Lower leg skin (tissue), 4 donors: Measurements from ENCODE around the gene PLEKHA6. TPM values are rescaled to one million over a fixed set of nuclear protein-coding genes. Genes with fewer than 3 reads are reported as not detected.

Experiments
- DNase-seq, 2 donors: peaks; one replicate each; pipeline ENCODE4 v3.0.0-alpha.2; 2019; ENCODE audit warnings: low spot score in 2 of 2
- H3K4me3 ChIP-seq: fragments of 200-600 bp; sonication (generic); 2 replicates; pipeline ENCODE4 v1.5.1; 2017; ENCODE audit warnings: mild to moderate bottlenecking, low read depth; ENCODE audit not compliant: poor library complexity, severe bottlenecking
- POLR2A ChIP-seq, 2 donors: fragments of 450-650 bp; IDR thresholded peaks; one replicate each; pipeline ENCODE4 v1.6.1; 2016 to 2017; ENCODE audit warnings: antibody characterized with exemption in 2 of 2, mild to moderate bottlenecking in 1 of 2, moderate library complexity in 1 of 2
- WGBS, 2 donors: methylation state at CpG; one replicate each; pipeline ENCODE4 v1.1.5; 2018; 5-methylcytosine and 5-hydroxymethylcytosine counted together
- intact Hi-C: fragments of 100-400 bp; cut with DNase I; formaldehyde crosslinking; loops from one replicate; pipeline ENCODE4 v1.15.0; 2023; ENCODE audit warnings: low total_unique reads
- total RNA-seq, 4 donors: library from RNA; depleted of rRNA; stranded (reverse); fragments of >200 nt; gene quantifications; one replicate each; pipeline ENCODE4 v1.1.0, GENCODE V29; 2016
- TF ChIP-seq, protein P1 (sequence below), 3 donors: fragments of 450-650 bp; IDR thresholded peaks; one replicate each; pipeline ENCODE4 v1.5.1; 2016; ENCODE audit warnings: antibody characterized with exemption in 3 of 3, mild to moderate bottlenecking in 3 of 3, moderate library complexity in 2 of 3

Gene PLEKHA6
- total RNA-seq, 4 donors from 2014 or later = 1.7 to 16.4 (median 11.1) TPM

GRCh38 chr1:204299814-204300365 is 59.8 kb downstream of the PLEKHA6 start:
- TF ChIP-seq, protein P1, sequence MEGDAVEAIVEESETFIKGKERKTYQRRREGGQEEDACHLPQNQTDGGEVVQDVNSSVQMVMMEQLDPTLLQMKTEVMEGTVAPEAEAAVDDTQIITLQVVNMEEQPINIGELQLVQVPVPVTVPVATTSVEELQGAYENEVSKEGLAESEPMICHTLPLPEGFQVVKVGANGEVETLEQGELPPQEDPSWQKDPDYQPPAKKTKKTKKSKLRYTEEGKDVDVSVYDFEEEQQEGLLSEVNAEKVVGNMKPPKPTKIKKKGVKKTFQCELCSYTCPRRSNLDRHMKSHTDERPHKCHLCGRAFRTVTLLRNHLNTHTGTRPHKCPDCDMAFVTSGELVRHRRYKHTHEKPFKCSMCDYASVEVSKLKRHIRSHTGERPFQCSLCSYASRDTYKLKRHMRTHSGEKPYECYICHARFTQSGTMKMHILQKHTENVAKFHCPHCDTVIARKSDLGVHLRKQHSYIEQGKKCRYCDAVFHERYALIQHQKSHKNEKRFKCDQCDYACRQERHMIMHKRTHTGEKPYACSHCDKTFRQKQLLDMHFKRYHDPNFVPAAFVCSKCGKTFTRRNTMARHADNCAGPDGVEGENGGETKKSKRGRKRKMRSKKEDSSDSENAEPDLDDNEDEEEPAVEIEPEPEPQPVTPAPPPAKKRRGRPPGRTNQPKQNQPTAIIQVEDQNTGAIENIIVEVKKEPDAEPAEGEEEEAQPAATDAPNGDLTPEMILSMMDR (IDR thresholded peaks at IDR 0.05) = no peak
- no peak for TF ChIP-seq POLR2A (IDR thresholded peaks at IDR 0.05)
- DNase-seq = peak in 1 of 2 donors; percentile 54
- 51 to 53% methylated on average over 3 of the region's 3 CpGs for WGBS, 2 donors
- no peak overlapping the region for H3K4me3 ChIP-seq
- intact Hi-C loops = no loop called here

- H3K4me3 ChIP-seq = no peak overlapping the region
- intact Hi-C loops = no loop called here
- 40 to 64% methylated on average over 7 of the region's 7 CpGs for WGBS, 2 donors
- DNase-seq = peak in 1 of 2 donors; percentile 79
- TF ChIP-seq, protein P1 (IDR thresholded peaks at IDR 0.05) = no peak
- TF ChIP-seq POLR2A (IDR thresholded peaks at IDR 0.05) = no peak
These were observed 63.2 kb downstream of the PLEKHA6 start for GRCh38 chr1:204296431-204296988.

DNA sequence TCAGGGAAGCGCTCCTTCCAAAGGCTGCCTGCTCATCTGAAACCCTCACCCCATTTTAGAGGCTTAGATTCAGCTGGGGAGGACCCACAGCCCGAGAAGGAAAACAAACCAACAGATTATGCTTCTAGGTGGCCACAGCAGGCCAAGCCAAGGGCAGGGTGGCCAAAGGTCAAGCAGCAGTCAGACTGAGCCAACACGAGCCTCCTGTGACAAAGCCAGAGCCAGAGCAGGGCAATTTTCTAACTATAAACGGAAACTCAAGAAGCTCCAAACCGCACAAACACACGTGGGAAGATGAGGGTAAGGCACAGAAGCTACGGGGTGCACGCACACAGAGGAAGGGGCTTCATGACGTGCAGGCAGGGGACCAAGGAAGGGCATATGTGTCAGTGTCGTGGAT is 64.1 kb downstream of the PLEKHA6 start:
- no peak overlapping the region for H3K4me3 ChIP-seq
- intact Hi-C loops = no loop called here
- DNase-seq = peak in 1 of 2 donors; percentile 82
- 58 to 71% methylated on average over 10 of the region's 10 CpGs for WGBS, 2 donors
- no peak for TF ChIP-seq POLR2A (IDR thresholded peaks at IDR 0.05)
- TF ChIP-seq, protein P1 (IDR thresholded peaks at IDR 0.05) = no peak

DNA sequence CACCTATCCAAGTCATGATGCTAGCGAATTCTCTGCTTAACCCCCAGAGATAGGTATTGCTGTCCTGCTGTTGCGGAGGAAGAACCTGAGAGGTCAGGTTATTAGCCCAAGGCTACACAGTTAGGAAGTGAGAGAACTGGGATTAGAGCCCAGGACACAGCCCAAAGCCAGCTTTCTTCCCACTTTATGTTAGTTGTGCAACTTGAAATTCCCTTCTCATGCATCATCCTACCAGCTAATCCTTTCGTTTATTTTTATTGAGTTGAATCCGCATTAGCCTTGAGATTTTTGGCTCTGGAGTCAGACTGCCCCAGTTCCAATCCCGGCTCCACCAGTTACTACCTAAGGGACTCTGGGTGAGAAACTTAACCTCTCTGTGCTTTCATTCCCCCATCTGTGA is 65.4 kb downstream of the PLEKHA6 start:
- DNase-seq = peak; percentile 73 to 92
- 19 to 31% methylated on average over 5 of the region's 5 CpGs for WGBS, 2 donors
- TF ChIP-seq, protein P1 (IDR thresholded peaks at IDR 0.05) = no peak
- TF ChIP-seq POLR2A (IDR thresholded peaks at IDR 0.05) = no peak
- intact Hi-C loops = no loop called here
- H3K4me3 ChIP-seq = no peak overlapping the region

- no peak overlapping the region for H3K4me3 ChIP-seq
- DNase-seq = peak in 1 of 2 donors; percentile 84
- 42 to 46% methylated on average over 7 of the region's 7 CpGs for WGBS, 2 donors
- TF ChIP-seq, protein P1 (IDR thresholded peaks at IDR 0.05) = no peak
- TF ChIP-seq POLR2A (IDR thresholded peaks at IDR 0.05) = no peak
- intact Hi-C loops = no loop called here
These were observed 66.0 kb downstream of the PLEKHA6 start for GRCh38 chr1:204293605-204294337.
